ENCODE measurements around the gene FANCG.
A peak's percentile ranks its signal among the peaks of the same experiment; 100 is the strongest.

FANCG gene

DNA sequence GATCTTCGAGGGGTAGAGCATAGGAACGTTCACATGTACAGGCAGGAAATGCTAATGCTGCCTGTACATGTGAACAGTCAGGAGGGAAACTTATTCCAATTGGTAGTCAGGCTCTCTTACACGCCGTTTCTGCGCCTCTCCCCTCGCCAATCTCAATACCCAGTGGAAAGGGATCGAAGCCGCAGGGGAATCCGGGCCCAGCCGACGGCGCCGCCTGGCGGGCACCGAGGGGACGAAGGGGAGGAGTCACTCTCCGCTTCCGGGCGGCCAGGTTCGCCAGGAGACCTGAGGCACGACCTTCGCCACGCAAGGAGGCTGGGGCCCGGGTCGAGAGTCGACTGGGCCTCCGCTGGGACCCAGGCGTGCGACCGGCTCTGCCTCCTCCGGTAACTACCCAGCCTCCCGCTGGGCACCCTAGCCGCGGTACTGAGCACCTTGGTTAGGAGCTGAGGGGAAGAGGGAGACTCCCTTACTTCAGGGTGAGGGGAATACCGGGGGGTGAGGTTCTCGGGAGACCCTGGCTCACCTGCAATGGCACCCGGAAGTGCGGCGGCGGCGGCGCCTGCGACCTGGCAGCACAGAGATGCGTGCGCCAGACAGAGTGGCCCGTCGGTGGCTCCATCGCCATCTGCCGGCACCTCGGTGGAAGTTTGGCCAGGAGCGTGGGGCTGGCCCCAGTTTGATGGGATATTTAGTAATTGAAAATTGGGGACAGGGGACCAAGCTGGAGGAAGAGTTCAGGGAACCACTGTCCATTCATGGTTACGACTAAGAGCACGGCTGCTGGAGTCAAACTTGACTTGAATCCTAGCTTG lies 16.5 kb upstream of the FANCG start, which contains the start of gene PIGO (continued):
- TF ChIP-seq ZXDB (tag by site-specific recombination; IDR thresholded peaks at IDR 0.05) (peak; percentile 87), ZNF292 (tag by site-specific recombination; IDR thresholded peaks at IDR 0.05; ENCODE audit: borderline replicate concordance, low read depth) (no peak), ZSCAN23 (tag by site-specific recombination; IDR thresholded peaks at IDR 0.05) (peak; percentile 15; the same call in 1 of the 2 replicates), ZNF121 (tag by site-specific recombination; IDR thresholded peaks at IDR 0.05) (0 out of 2 replicates have a peak, but pooled peaks have one; percentile 8), ZNF785 (tag by site-specific recombination; IDR thresholded peaks at IDR 0.05) (0 out of 2 replicates have a peak, but pooled peaks have one; percentile 40), ZNF335 (tag by site-specific recombination; conservative IDR thresholded peaks at IDR 0.05) (peak; percentile 92), HOXC10 (CRISPR knock-in tag; IDR thresholded peaks at IDR 0.05) (no peak), ZNF660 (tag by site-specific recombination; IDR thresholded peaks at IDR 0.05) (peak; percentile 71), ZNF768 (tag by site-specific recombination; IDR thresholded peaks at IDR 0.05) (peak; percentile 20; the same call in 1 of the 2 replicates), ZNF155 (tag by site-specific recombination; IDR thresholded peaks at IDR 0.05) (no peak), SP2 (tag by site-specific recombination; IDR thresholded peaks at IDR 0.05) (peak; percentile 58), HOXD13 (CRISPR knock-in tag; IDR thresholded peaks at IDR 0.05; ENCODE audit: borderline replicate concordance) (no peak), REPIN1 (tag by site-specific recombination; IDR thresholded peaks at IDR 0.05; ENCODE audit: low read depth) (peak; percentile 70; the same call in 1 of the 2 replicates), ZNF324 (tag by site-specific recombination; IDR thresholded peaks at IDR 0.05) (peak; percentile 90), KLF16 (tag by site-specific recombination; IDR thresholded peaks at IDR 0.05) (peak; percentile 82; the same call in 1 of the 2 replicates), MZF1 (tag by site-specific recombination; IDR thresholded peaks at IDR 0.05; ENCODE audit: borderline replicate concordance) (peak; percentile 100), ZNF239 (tag by site-specific recombination; IDR thresholded peaks at IDR 0.05) (0 out of 2 replicates have a peak, but pooled peaks have one; percentile 31), ZBTB21 (tag by site-specific recombination; IDR thresholded peaks at IDR 0.05) (peak; percentile 25; the same call in 1 of the 2 replicates), KLF1 (tag by site-specific recombination; IDR thresholded peaks at IDR 0.05) (peak; percentile 31; the same call in 1 of the 2 replicates), YY2 (tag by site-specific recombination; IDR thresholded peaks at IDR 0.05) (peak; percentile 65; the same call in 1 of the 2 replicates), ZNF600 (tag by site-specific recombination; IDR thresholded peaks at IDR 0.05) (peak; percentile 50), ZBTB20 (tag by site-specific recombination; IDR thresholded peaks at IDR 0.05) (peak; percentile 93), SP3 (tag by site-specific recombination; IDR thresholded peaks at IDR 0.05) (peak; percentile 75), ZNF521 (tag by site-specific recombination; IDR thresholded peaks at IDR 0.05) (no peak)
- TF ChIP-seq, protein P1, sequence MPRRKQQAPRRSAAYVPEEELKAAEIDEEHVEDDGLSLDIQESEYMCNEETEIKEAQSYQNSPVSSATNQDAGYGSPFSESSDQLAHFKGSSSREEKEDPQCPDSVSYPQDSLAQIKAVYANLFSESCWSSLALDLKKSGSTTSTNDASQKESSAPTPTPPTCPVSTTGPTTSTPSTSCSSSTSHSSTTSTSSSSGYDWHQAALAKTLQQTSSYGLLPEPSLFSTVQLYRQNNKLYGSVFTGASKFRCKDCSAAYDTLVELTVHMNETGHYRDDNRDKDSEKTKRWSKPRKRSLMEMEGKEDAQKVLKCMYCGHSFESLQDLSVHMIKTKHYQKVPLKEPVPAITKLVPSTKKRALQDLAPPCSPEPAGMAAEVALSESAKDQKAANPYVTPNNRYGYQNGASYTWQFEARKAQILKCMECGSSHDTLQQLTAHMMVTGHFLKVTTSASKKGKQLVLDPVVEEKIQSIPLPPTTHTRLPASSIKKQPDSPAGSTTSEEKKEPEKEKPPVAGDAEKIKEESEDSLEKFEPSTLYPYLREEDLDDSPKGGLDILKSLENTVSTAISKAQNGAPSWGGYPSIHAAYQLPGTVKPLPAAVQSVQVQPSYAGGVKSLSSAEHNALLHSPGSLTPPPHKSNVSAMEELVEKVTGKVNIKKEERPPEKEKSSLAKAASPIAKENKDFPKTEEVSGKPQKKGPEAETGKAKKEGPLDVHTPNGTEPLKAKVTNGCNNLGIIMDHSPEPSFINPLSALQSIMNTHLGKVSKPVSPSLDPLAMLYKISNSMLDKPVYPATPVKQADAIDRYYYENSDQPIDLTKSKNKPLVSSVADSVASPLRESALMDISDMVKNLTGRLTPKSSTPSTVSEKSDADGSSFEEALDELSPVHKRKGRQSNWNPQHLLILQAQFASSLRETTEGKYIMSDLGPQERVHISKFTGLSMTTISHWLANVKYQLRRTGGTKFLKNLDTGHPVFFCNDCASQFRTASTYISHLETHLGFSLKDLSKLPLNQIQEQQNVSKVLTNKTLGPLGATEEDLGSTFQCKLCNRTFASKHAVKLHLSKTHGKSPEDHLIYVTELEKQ (tag by site-specific recombination; IDR thresholded peaks at IDR 0.05; ENCODE audit: borderline replicate concordance): no peak
- TF ChIP-seq, protein P2, sequence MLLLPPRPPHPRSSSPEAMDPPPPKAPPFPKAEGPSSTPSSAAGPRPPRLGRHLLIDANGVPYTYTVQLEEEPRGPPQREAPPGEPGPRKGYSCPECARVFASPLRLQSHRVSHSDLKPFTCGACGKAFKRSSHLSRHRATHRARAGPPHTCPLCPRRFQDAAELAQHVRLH (tag by site-specific recombination; IDR thresholded peaks at IDR 0.05): peak; percentile 84
- TF ChIP-seq, protein P3, sequence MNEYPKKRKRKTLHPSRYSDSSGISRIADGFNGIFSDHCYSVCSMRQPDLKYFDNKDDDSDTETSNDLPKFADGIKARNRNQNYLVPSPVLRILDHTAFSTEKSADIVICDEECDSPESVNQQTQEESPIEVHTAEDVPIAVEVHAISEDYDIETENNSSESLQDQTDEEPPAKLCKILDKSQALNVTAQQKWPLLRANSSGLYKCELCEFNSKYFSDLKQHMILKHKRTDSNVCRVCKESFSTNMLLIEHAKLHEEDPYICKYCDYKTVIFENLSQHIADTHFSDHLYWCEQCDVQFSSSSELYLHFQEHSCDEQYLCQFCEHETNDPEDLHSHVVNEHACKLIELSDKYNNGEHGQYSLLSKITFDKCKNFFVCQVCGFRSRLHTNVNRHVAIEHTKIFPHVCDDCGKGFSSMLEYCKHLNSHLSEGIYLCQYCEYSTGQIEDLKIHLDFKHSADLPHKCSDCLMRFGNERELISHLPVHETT (tag by site-specific recombination; IDR thresholded peaks at IDR 0.05): peak; percentile 49; the same call in 1 of the 2 replicates
- TF ChIP-seq, protein P4, sequence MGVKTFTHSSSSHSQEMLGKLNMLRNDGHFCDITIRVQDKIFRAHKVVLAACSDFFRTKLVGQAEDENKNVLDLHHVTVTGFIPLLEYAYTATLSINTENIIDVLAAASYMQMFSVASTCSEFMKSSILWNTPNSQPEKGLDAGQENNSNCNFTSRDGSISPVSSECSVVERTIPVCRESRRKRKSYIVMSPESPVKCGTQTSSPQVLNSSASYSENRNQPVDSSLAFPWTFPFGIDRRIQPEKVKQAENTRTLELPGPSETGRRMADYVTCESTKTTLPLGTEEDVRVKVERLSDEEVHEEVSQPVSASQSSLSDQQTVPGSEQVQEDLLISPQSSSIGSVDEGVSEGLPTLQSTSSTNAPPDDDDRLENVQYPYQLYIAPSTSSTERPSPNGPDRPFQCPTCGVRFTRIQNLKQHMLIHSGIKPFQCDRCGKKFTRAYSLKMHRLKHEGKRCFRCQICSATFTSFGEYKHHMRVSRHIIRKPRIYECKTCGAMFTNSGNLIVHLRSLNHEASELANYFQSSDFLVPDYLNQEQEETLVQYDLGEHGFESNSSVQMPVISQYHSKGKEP (tag by site-specific recombination; IDR thresholded peaks at IDR 0.05): no peak
- TF ChIP-seq, protein P5, sequence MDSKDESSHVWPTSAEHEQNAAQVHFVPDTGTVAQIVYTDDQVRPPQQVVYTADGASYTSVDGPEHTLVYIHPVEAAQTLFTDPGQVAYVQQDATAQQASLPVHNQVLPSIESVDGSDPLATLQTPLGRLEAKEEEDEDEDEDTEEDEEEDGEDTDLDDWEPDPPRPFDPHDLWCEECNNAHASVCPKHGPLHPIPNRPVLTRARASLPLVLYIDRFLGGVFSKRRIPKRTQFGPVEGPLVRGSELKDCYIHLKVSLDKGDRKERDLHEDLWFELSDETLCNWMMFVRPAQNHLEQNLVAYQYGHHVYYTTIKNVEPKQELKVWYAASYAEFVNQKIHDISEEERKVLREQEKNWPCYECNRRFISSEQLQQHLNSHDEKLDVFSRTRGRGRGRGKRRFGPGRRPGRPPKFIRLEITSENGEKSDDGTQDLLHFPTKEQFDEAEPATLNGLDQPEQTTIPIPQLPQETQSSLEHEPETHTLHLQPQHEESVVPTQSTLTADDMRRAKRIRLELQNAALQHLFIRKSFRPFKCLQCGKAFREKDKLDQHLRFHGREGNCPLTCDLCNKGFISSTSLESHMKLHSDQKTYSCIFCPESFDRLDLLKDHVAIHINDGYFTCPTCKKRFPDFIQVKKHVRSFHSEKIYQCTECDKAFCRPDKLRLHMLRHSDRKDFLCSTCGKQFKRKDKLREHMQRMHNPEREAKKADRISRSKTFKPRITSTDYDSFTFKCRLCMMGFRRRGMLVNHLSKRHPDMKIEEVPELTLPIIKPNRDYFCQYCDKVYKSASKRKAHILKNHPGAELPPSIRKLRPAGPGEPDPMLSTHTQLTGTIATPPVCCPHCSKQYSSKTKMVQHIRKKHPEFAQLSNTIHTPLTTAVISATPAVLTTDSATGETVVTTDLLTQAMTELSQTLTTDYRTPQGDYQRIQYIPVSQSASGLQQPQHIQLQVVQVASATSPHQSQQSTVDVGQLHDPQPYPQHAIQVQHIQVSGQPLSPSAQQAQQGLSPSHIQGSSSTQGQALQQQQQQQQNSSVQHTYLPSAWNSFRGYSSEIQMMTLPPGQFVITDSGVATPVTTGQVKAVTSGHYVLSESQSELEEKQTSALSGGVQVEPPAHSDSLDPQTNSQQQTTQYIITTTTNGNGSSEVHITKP (tag by site-specific recombination; IDR thresholded peaks at IDR 0.05): peak; percentile 82

Data from HEK293 (cell line).